HG02588 (cell line): ENCODE results near the gene ZNF205.
A peak's percentile ranks its signal among the peaks of the same experiment; 100 is the strongest.
"Not testable (repeated sequence)": the region's sequence is repeated elsewhere in the genome, so short reads cannot be mapped to it uniquely, and the experiment has no call there.

ENCODE experiments used
- ATAC-seq: cut with Tn5 transposase; IDR thresholded peaks from one replicate; pipeline ENCODE4 v1.9.1; 2021; ENCODE audit warnings: mild to moderate bottlenecking, moderate library complexity; ENCODE audit not compliant: unreplicated experiment

Gene ZNF205

DNA sequence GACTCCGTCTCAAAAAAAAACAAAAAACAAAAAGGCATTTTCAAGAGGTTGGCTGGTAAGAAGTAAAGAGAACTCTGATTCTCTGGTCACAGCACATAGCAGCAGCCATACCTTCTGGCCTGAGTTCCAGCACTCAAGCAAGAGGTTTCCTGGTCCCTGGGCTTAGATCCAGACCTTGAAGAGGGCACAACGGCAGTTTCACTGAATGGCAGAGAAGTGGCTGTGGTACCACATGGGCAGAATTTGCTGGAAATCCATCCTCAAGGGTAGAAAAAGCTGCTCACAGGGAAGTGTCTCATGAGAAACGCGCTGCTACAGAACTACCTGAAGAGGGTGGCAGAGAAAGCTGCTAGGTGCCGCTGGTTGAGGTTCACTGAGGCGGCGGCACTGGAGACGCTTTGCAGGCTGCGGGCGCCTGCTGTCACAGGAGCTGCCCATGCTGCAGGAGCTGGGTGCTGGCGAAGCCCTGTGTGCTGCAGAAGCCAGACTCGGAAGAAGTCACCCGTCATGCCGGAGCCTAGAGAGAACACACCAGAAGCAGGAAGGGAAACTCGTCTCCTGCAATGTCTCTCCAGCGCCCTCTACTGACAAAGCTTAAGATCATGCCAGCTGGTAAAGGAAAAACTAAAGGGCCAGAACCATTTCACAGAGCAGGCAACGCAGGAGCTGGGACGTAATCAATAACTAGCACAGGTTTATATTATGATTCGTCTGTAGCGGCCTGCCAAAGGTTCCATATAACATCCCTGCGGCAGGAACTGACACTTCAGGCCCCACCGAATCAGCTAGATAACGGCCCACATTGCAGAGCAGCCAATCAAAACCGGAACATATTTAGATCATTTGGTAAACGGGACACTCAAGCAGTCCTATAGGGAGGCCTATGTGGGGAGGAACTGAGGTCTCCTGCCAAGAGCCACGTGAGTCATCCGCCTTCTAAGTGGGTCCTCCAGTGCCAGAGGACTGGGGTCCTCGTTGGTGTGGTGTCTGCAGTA, 17.0 kb downstream of the ZNF205 start:
- ATAC-seq, result peak; percentile 51

DNA sequence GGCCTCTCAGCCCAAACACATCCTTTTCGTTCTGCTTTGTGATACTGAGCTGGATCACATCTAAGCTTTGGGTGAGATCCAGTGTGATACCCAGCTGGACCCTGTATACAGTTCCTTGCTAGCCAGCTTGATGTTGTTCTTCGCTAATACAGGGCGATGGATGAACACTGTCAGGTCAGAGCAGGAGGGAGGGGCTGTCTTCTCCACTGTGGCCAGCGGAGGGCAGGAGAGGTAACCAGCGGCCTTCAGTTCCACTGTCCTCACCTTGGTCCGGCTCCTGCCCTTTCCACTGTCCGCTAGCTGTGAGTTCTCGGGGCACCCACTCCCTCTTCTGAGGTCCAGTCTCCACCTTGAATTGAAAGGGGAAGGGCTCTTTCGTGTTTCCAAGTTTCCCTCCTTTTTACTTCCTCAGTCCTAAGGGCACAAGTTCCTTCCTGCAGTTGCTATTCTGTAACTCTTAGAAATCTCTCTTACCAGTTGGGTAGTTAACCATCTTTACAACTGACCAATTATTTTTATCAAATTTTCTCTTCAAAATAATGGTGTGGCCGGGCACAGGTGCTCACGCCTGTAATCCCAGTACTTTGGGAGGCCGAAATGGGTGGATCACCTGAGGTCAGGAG, 19.5 kb downstream of the ZNF205 start:
- no peak for ATAC-seq

GRCh38 chr16:3133844-3134243, 21.5 kb downstream of the ZNF205 start:
- no peak for ATAC-seq

GRCh38 chr16:3134338-3135125, 22.1 kb downstream of the ZNF205 start, which contains the start of gene ZNF213:
Gene ZNF213 (plus strand): TSS chr16:3135029. CDS start chr16:3137281, 2,252 bp downstream.
- ATAC-seq, result peak; percentile 77

- no peak for ATAC-seq
These were observed 22.8 kb downstream of the ZNF205 start for GRCh38 chr16:3135126-3135715.

DNA sequence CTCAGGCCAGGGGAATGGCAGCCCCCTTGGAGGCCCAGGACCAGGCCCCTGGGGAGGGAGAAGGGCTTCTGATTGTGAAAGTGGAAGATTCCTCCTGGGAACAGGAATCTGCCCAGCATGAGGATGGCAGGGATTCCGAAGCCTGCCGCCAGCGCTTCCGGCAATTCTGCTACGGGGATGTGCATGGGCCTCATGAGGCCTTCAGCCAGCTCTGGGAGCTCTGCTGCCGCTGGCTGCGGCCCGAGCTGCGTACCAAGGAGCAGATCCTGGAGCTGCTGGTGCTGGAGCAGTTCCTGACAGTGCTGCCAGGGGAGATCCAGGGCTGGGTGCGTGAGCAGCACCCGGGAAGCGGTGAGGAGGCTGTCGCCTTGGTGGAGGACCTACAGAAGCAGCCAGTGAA, 24.9 kb downstream of the ZNF205 start:
- no peak for ATAC-seq

DNA sequence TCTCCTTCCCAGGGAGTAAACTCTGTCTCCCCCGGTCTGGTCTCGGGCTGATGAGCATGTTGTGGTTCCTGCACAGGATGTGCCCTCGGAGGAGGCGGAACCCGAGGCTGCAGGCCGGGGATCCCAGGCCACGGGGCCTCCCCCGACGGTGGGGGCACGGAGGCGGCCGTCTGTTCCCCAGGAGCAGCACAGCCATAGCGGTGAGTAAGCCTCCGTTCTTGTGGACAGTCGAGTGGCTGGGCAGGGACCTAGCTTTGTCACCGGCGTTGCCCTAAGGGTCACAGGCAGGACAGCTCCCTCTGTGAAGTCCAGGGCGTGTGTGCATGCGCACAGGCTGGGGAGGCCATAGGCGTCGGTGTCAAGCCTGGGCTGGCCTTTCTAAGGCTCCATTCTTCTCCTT, 26.0 kb downstream of the ZNF205 start:
- ATAC-seq, result no peak

- no peak for ATAC-seq
These were observed 26.5 kb downstream of the ZNF205 start for GRCh38 chr16:3138823-3139426.

DNA sequence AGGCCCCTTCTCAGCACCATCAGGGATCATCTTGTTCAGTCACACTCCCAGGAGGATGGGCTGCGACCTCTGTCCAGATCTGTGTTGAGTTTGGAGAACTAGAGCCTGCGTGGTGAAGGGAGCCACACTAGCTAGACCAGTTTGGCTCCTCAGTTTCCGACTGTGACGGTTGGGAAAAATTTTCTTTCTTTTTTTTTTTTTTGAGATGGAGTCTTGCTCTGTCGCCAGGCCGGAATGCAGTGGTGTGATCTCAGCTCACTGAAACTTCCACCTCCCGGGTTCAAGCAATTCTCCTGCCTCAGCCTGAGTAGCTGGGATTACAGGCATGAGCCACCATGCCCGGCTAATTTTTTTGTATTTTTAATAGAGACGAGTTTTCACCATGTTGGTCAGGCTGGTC, 27.2 kb downstream of the ZNF205 start:
- not testable (repeated sequence) for ATAC-seq

- no peak for ATAC-seq
These were observed 28.4 kb downstream of the ZNF205 start for GRCh38 chr16:3140603-3141427.

DNA sequence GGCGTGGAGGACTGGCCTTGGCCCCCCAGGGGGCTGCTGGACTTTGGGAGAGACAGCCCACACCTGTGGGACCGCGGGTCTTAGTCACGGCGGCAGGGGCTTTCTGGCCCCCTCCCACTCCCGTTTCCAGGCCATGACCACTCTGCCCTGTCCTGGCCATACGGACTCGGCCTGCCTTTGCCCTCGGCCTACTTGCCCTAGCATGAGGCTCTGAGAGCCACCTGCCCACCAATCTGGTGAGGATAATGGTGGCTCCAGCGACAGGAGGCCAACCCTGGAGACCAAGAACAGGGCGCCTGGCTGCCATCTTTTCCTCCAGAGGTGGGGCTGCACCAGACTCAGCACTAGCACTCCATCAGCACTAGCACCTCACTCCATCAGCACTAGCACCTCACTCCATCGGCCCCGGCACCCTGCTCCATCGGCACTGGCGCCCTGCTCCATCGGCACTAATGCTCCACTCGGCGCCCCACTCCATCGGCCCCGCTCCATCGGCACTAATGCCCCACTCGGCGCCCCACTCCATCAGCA, 29.5 kb downstream of the ZNF205 start:
- no peak for ATAC-seq

DNA sequence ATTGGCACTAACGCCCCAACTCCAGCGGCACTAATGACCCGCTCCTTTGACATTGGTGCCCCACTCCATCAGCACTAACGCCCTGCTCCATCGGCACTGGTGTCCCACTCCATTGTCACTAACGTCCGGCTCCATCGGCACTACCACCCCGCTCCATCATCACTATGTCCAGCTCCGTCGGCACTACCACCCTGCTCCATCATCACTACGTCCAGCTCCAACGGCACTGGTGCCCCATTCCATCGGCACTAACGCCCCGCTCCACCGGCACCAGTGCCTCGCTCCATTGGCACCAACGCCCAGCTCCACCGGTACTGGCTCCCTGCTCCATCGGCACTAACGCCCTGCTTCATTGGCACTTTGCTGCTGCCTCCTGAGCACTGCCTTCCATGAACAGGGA, 29.9 kb downstream of the ZNF205 start:
- no peak for ATAC-seq

- no peak for ATAC-seq
These were observed 30.4 kb downstream of the ZNF205 start for GRCh38 chr16:3142770-3143169.

DNA sequence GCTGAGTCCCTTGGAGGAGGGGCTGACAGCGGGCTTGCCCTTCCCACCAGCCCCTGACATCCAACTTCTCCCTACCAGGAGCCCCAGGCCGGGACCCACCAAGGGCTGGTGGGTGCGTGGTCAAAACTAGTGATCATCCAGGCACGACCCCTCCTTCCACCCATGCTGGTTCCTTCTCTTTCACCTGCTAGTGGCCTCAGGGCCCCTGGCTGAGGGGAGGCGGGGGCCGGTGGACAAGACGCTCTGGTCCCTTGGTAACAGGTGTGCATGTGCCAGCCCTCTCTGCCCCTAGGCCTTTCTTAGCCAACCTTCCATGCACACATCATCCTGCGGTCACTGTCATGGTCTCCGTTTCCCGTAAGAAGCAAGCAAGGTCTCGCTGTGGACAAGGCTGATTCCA, 30.8 kb downstream of the ZNF205 start:
- no peak for ATAC-seq

GRCh38 chr16:3143598-3144320, 31.4 kb downstream of the ZNF205 start:
- ATAC-seq, result no peak

- no peak for ATAC-seq
These were observed 32.1 kb downstream of the ZNF205 start for GRCh38 chr16:3144321-3144983.

GRCh38 chr16:3145151-3145550, 32.8 kb downstream of the ZNF205 start:
- no peak for ATAC-seq

DNA sequence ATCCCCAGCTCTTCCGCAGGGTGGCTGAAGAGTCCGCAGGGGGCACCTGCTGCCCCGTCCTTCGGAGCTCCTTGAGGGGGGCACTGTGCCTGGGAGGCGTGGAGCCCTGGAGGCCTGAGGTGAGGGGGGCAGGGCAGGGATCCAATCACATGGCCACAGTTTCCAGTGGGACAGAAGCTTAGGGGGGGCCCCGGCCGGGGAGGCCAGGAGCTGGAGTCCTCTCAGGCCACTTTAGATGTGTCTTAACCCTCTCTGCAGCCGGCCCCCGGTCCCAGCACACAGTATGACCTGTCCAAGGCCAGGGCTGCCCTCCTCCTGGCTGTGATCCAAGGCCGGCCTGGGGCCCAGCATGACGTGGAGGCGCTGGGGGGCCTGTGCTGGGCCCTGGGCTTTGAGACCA, 33.3 kb downstream of the ZNF205 start:
- no peak for ATAC-seq
